Measurements from ENCODE around the gene LEAP2.
A peak's percentile ranks its signal among the peaks of the same experiment; 100 is the strongest.
"Not testable (repeated sequence)": the region's sequence is repeated elsewhere in the genome, so short reads cannot be mapped to it uniquely, and the experiment has no call there.

LEAP2 gene

GRCh38 chr5:132837868-132838267 lies 35.6 kb upstream of the LEAP2 start:
- Mint-ChIP-seq H3K9me3 (no peaks in the 10 kb centered on the region), H3K36me3 (no peaks in the 10 kb centered on the region), H3K4me1 (no peaks in the 10 kb centered on the region), H3K27ac (peak overlapping the region; percentile 40), H3K4me3 (no peak overlapping the region)
- DNase-seq (ENCODE audit: low spot score in 2 of 2) (no peak), ATAC-seq (no peak)

GRCh38 chr5:132838516-132839282 lies 34.8 kb upstream of the LEAP2 start:
- no peak overlapping the region for H3K4me3 Mint-ChIP-seq
- H3K27ac Mint-ChIP-seq: peak overlapping the region; percentile 54
- ATAC-seq: no peak
- no peak for DNase-seq (ENCODE audit: low spot score in 2 of 2)
- no peaks in the 10 kb centered on the region for H3K36me3 Mint-ChIP-seq
- H3K9me3 Mint-ChIP-seq: no peaks in the 10 kb centered on the region
- no peaks in the 10 kb centered on the region for H3K4me1 Mint-ChIP-seq

GRCh38 chr5:132839426-132840301 lies 33.8 kb upstream of the LEAP2 start:
- H3K36me3 Mint-ChIP-seq: no peaks in the 10 kb centered on the region
- no peaks in the 10 kb centered on the region for H3K9me3 Mint-ChIP-seq
- no peak overlapping the region for H3K27ac Mint-ChIP-seq
- DNase-seq (ENCODE audit: low spot score in 2 of 2) (no peak), ATAC-seq (no peak)
- no peaks in the 10 kb centered on the region for H3K4me1 Mint-ChIP-seq
- no peak overlapping the region for H3K4me3 Mint-ChIP-seq

GRCh38 chr5:132840313-132840712 lies 33.2 kb upstream of the LEAP2 start:
- Mint-ChIP-seq H3K4me1 (no peaks in the 10 kb centered on the region), H3K27ac (no peak overlapping the region), H3K9me3 (no peaks in the 10 kb centered on the region), H3K36me3 (no peaks in the 10 kb centered on the region), H3K4me3 (no peak overlapping the region)
- ATAC-seq (no peak), DNase-seq (ENCODE audit: low spot score in 2 of 2) (no peak)

- Mint-ChIP-seq H3K27ac (no peak overlapping the region), H3K4me3 (no peak overlapping the region), H3K4me1 (no peaks in the 10 kb centered on the region), H3K36me3 (no peaks in the 10 kb centered on the region), H3K9me3 (no peaks in the 10 kb centered on the region)
- ATAC-seq: no peak
- no peak for DNase-seq (ENCODE audit: low spot score in 2 of 2)
Observed at GRCh38 chr5:132840896-132841295, 32.6 kb upstream of the LEAP2 start.

- DNase-seq (ENCODE audit: low spot score in 2 of 2) (no peak), ATAC-seq (peak; percentile 65)
- Mint-ChIP-seq H3K4me1 (no peaks in the 10 kb centered on the region), H3K4me3 (no peak overlapping the region), H3K9me3 (no peaks in the 10 kb centered on the region), H3K27ac (no peak overlapping the region), H3K36me3 (no peaks in the 10 kb centered on the region)
Observed at GRCh38 chr5:132841305-132841704, 32.2 kb upstream of the LEAP2 start.

- Mint-ChIP-seq H3K27ac (no peak overlapping the region), H3K36me3 (no peaks in the 10 kb centered on the region), H3K4me1 (no peaks in the 10 kb centered on the region), H3K9me3 (no peaks in the 10 kb centered on the region), H3K4me3 (no peak overlapping the region)
- no peak for ATAC-seq
- no peak for DNase-seq (ENCODE audit: low spot score in 2 of 2)
Observed at GRCh38 chr5:132848270-132848669, 25.2 kb upstream of the LEAP2 start.

- Mint-ChIP-seq H3K9me3 (no peaks in the 10 kb centered on the region), H3K4me1 (no peaks in the 10 kb centered on the region)
Observed at GRCh38 chr5:132849347-132849746, 24.1 kb upstream of the LEAP2 start.

GRCh38 chr5:132850066-132850465 lies 23.4 kb upstream of the LEAP2 start:
- Mint-ChIP-seq H3K36me3 (no peaks in the 10 kb centered on the region), H3K4me1 (no peaks in the 10 kb centered on the region), H3K27ac (no peak overlapping the region), H3K9me3 (no peaks in the 10 kb centered on the region), H3K4me3 (no peak overlapping the region)
- DNase-seq (ENCODE audit: low spot score in 2 of 2) (no peak), ATAC-seq (no peak)

More at GRCh38 chr5:132849347-132849746, 24.1 kb upstream of the LEAP2 start:
- Mint-ChIP-seq H3K36me3 (no peaks in the 10 kb centered on the region), H3K4me3 (no peak overlapping the region), H3K27ac (no peak overlapping the region)
- ATAC-seq (no peak), DNase-seq (ENCODE audit: low spot score in 2 of 2) (no peak)

GRCh38 chr5:132853323-132853722 lies 20.1 kb upstream of the LEAP2 start:
- no peak overlapping the region for H3K4me3 Mint-ChIP-seq
- no peak overlapping the region for H3K27ac Mint-ChIP-seq
- DNase-seq (ENCODE audit: low spot score in 2 of 2): no peak
- no peaks in the 10 kb centered on the region for H3K36me3 Mint-ChIP-seq
- ATAC-seq: no peak
- no peaks in the 10 kb centered on the region for H3K9me3 Mint-ChIP-seq
- H3K4me1 Mint-ChIP-seq: no peaks in the 10 kb centered on the region

- Mint-ChIP-seq H3K4me3 (no peak overlapping the region), H3K27ac (no peak overlapping the region), H3K9me3 (no peaks in the 10 kb centered on the region), H3K36me3 (no peaks in the 10 kb centered on the region), H3K4me1 (no peaks in the 10 kb centered on the region)
- DNase-seq (ENCODE audit: low spot score in 2 of 2): no peak
- no peak for ATAC-seq
Observed at GRCh38 chr5:132853790-132854189, 19.7 kb upstream of the LEAP2 start.

GRCh38 chr5:132854301-132854700 lies 19.2 kb upstream of the LEAP2 start:
- H3K27ac Mint-ChIP-seq: no peak overlapping the region
- no peaks in the 10 kb centered on the region for H3K36me3 Mint-ChIP-seq
- DNase-seq (ENCODE audit: low spot score in 2 of 2) (no peak), ATAC-seq (no peak)
- H3K4me1 Mint-ChIP-seq: no peaks in the 10 kb centered on the region
- H3K9me3 Mint-ChIP-seq: no peaks in the 10 kb centered on the region
- H3K4me3 Mint-ChIP-seq: no peak overlapping the region

- not testable (repeated sequence) for H3K36me3 Mint-ChIP-seq; DNase-seq (ENCODE audit: low spot score in 2 of 2); H3K4me3 Mint-ChIP-seq; ATAC-seq; H3K4me1 Mint-ChIP-seq; H3K27ac Mint-ChIP-seq; H3K9me3 Mint-ChIP-seq
Observed at GRCh38 chr5:132854992-132855391, 18.5 kb upstream of the LEAP2 start.

- no peak for ATAC-seq
- DNase-seq (ENCODE audit: low spot score in 2 of 2): no peak
- Mint-ChIP-seq H3K4me3 (no peak overlapping the region), H3K4me1 (no peaks in the 10 kb centered on the region), H3K27ac (no peak overlapping the region), H3K9me3 (no peaks in the 10 kb centered on the region), H3K36me3 (no peaks in the 10 kb centered on the region)
Observed at GRCh38 chr5:132856011-132856410, 17.5 kb upstream of the LEAP2 start.

GRCh38 chr5:132859889-132860437 lies 13.5 kb upstream of the LEAP2 start:
- no peak for ATAC-seq
- H3K36me3 Mint-ChIP-seq: no peaks in the 10 kb centered on the region
- no peak overlapping the region for H3K27ac Mint-ChIP-seq
- H3K9me3 Mint-ChIP-seq: no peaks in the 10 kb centered on the region
- no peaks in the 10 kb centered on the region for H3K4me1 Mint-ChIP-seq
- no peak overlapping the region for H3K4me3 Mint-ChIP-seq
- peak in 1 of 2 donors; percentile 15 for DNase-seq (ENCODE audit: low spot score in 2 of 2)

- H3K36me3 Mint-ChIP-seq: no peaks in the 10 kb centered on the region
- no peak overlapping the region for H3K27ac Mint-ChIP-seq
- H3K4me3 Mint-ChIP-seq: no peak overlapping the region
- DNase-seq (ENCODE audit: low spot score in 2 of 2) (peak in 1 of 2 donors; percentile 12), ATAC-seq (no peak)
- no peaks in the 10 kb centered on the region for H3K9me3 Mint-ChIP-seq
- H3K4me1 Mint-ChIP-seq: peaks cover under 1% of the 10 kb centered on the region
Observed at GRCh38 chr5:132860742-132861141, 12.7 kb upstream of the LEAP2 start.
